GM19468 (cell line): ENCODE data around the gene WDFY3.

Source experiments
- ATAC-seq: cut with Tn5 transposase; IDR thresholded peaks from one replicate; pipeline ENCODE4 v1.9.1; 2021; ENCODE audit warnings: mild to moderate bottlenecking, moderate library complexity, moderate number of reproducible peaks; ENCODE audit not compliant: unreplicated experiment; ENCODE audit errors: extremely low read depth

WDFY3 gene

GRCh38 chr4:84737656-84738055 lies 228.8 kb downstream of the WDFY3 start:
- no peak for ATAC-seq

GRCh38 chr4:84734037-84734436 lies 232.5 kb downstream of the WDFY3 start:
- ATAC-seq: no peak

GRCh38 chr4:84733343-84734033 lies 233.0 kb downstream of the WDFY3 start:
- no peak for ATAC-seq

- no peak for ATAC-seq
These were observed 236.1 kb downstream of the WDFY3 start for GRCh38 chr4:84730375-84730774.

GRCh38 chr4:84727491-84727890 lies 239.0 kb downstream of the WDFY3 start:
- no peak for ATAC-seq

GRCh38 chr4:84726356-84726755 lies 240.1 kb downstream of the WDFY3 start:
- ATAC-seq: no peak

GRCh38 chr4:84722720-84723119 lies 243.8 kb downstream of the WDFY3 start:
- no peak for ATAC-seq

- ATAC-seq: no peak
These were observed 247.4 kb downstream of the WDFY3 start for GRCh38 chr4:84719115-84719514.

- no peak for ATAC-seq
These were observed 247.8 kb downstream of the WDFY3 start for GRCh38 chr4:84718699-84719098.

- ATAC-seq: no peak
These were observed 255.9 kb downstream of the WDFY3 start for GRCh38 chr4:84710548-84710947.

GRCh38 chr4:84708406-84709135 lies 257.9 kb downstream of the WDFY3 start:
- ATAC-seq: no peak

GRCh38 chr4:84706286-84706685 lies 260.2 kb downstream of the WDFY3 start:
- ATAC-seq: no peak

GRCh38 chr4:84699001-84699671 lies 267.4 kb downstream of the WDFY3 start:
- no peak for ATAC-seq

- ATAC-seq: no peak
These were observed 268.8 kb downstream of the WDFY3 start for GRCh38 chr4:84697615-84698201.

GRCh38 chr4:84697159-84697558 lies 269.3 kb downstream of the WDFY3 start:
- no peak for ATAC-seq

- ATAC-seq: no peak
These were observed 274.7 kb downstream of the WDFY3 start for GRCh38 chr4:84691800-84692199.

GRCh38 chr4:84691170-84691691 lies 275.3 kb downstream of the WDFY3 start:
- ATAC-seq: no peak

- ATAC-seq: no peak
These were observed 276.0 kb downstream of the WDFY3 start for GRCh38 chr4:84690481-84690880.

GRCh38 chr4:84689197-84689596 lies 277.3 kb downstream of the WDFY3 start:
- no peak for ATAC-seq

- no peak for ATAC-seq
These were observed 277.9 kb downstream of the WDFY3 start for GRCh38 chr4:84688605-84689004.

- ATAC-seq: no peak
These were observed 281.4 kb downstream of the WDFY3 start for GRCh38 chr4:84685105-84685504.
